Stimulated activated CD8-positive, alpha-beta memory T cell treated with anti-CD3 and anti-CD28 coated beads, Interleukin-4, amount 100 ng/mL, for 24 hours (primary cell): ENCODE measurements around the gene PTPRN2.
"Not testable (repeated sequence)": the region's sequence is repeated elsewhere in the genome, so short reads cannot be mapped to it uniquely, and the experiment has no call there.

Experiments used
- DNase-seq: peaks from one replicate; pipeline ENCODE4 v3.0.0-alpha.2; 2020; ENCODE audit warnings: low read depth

The PTPRN2 gene

GRCh38 chr7:158532093-158532627, 55.5 kb downstream of the PTPRN2 start:
- no peak for DNase-seq

GRCh38 chr7:158531661-158532060, 56.0 kb downstream of the PTPRN2 start:
- no peak for DNase-seq

GRCh38 chr7:158530800-158531609, 56.6 kb downstream of the PTPRN2 start:
- DNase-seq = no peak

- DNase-seq = no peak
Measured at GRCh38 chr7:158529181-158530096, 58.2 kb downstream of the PTPRN2 start.

- no peak for DNase-seq
Measured at GRCh38 chr7:158527915-158528502, 59.6 kb downstream of the PTPRN2 start.

GRCh38 chr7:158527495-158527894, 60.1 kb downstream of the PTPRN2 start:
- DNase-seq = no peak

- DNase-seq = no peak
Measured at GRCh38 chr7:158527038-158527437, 60.6 kb downstream of the PTPRN2 start.

GRCh38 chr7:158526531-158526930, 61.1 kb downstream of the PTPRN2 start:
- DNase-seq = no peak

GRCh38 chr7:158525648-158526484, 61.8 kb downstream of the PTPRN2 start:
- no peak for DNase-seq

GRCh38 chr7:158524749-158525635, 62.6 kb downstream of the PTPRN2 start:
- DNase-seq = no peak

GRCh38 chr7:158524286-158524685, 63.3 kb downstream of the PTPRN2 start:
- not testable (repeated sequence) for DNase-seq

- not testable (repeated sequence) for DNase-seq
Measured at GRCh38 chr7:158523877-158524276, 63.7 kb downstream of the PTPRN2 start.

GRCh38 chr7:158523165-158523856, 64.3 kb downstream of the PTPRN2 start:
- not testable (repeated sequence) for DNase-seq

- not testable (repeated sequence) for DNase-seq
Measured at GRCh38 chr7:158521795-158522194, 65.8 kb downstream of the PTPRN2 start.

- no peak for DNase-seq
Measured at GRCh38 chr7:158520825-158521224, 66.8 kb downstream of the PTPRN2 start.

- no peak for DNase-seq
Measured at GRCh38 chr7:158519633-158520174, 67.9 kb downstream of the PTPRN2 start.

- no peak for DNase-seq
Measured at GRCh38 chr7:158518980-158519632, 68.5 kb downstream of the PTPRN2 start.

- no peak for DNase-seq
Measured at GRCh38 chr7:158517571-158517970, 70.1 kb downstream of the PTPRN2 start.

GRCh38 chr7:158517072-158517471, 70.6 kb downstream of the PTPRN2 start:
- DNase-seq = no peak
